CD4-positive, alpha-beta T cell (primary cell): ENCODE data around the gene VSTM2B. TPM values are rescaled to one million over a fixed set of nuclear protein-coding genes. Genes with fewer than 3 reads are reported as not detected.
"Not testable (repeated sequence)": the region's sequence is repeated elsewhere in the genome, so short reads cannot be mapped to it uniquely, and the experiment has no call there.

Experiments
- ATAC-seq: fragments of 200-7000 bp; cut with Tn5 transposase; one replicate; pipeline ENCODE4 v1.10.0; 2022; ENCODE audit warnings: mild to moderate bottlenecking; ENCODE audit not compliant: poor library complexity
- CTCF ChIA-PET: fragments of 350-600 bp; sonication (Branson Sonifier 250); formaldehyde crosslinking; loops from one replicate; lab custom pipeline; 2021; ENCODE audit warnings: antibody characterized with exemption, inconsistent platforms; lab: Charles Lee
- POLR2A ChIA-PET: fragments of 350-600 bp; sonication (Branson Sonifier 250); formaldehyde crosslinking; loops from one replicate; lab custom pipeline; 2021; ENCODE audit warnings: antibody characterized with exemption, inconsistent platforms; lab: Charles Lee
- DNase-seq, 14 experiments: peaks; one replicate each; pipeline ENCODE4 v3.0.0-alpha.2; 2013 to 2020; ENCODE audit warnings: mixed read lengths in 2 of 14
- H3K27ac ChIP-seq, 2 donors: one replicate each; pipeline versions ENCODE4 v1.5.1 to v1.7.0; 2013; ENCODE audit warnings: low read length in 2 of 2, low read depth in 1 of 2, mild to moderate bottlenecking in 1 of 2
- H3K27me3 ChIP-seq, 2 experiments: 1 replicate in 1 of 2; 2 replicates in 1 of 2; pipeline versions ENCODE4 v1.6.1 to v1.7.0; 2013; ENCODE audit warnings: low read length in 2 of 2, control low read depth in 1 of 2, mild to moderate bottlenecking in 1 of 2, moderate library complexity in 1 of 2; ENCODE audit not compliant: insufficient read depth in 2 of 2, control insufficient read depth in 1 of 2
- H3K36me3 ChIP-seq: one replicate; pipeline ENCODE4 v1.6.1; 2013; ENCODE audit warnings: low read length, control low read depth; ENCODE audit not compliant: insufficient read depth
- H3K4me1 ChIP-seq: one replicate; pipeline ENCODE4 v1.6.1; 2013; ENCODE audit warnings: low read length, control low read depth; ENCODE audit not compliant: insufficient read depth
- H3K4me3 ChIP-seq: one replicate; pipeline ENCODE4 v1.5.1; 2013; ENCODE audit warnings: mild to moderate bottlenecking, low read length, moderate library complexity
- H3K9me3 ChIP-seq, 2 experiments: 1 replicate in 1 of 2; 2 replicates in 1 of 2; pipeline versions ENCODE4 v1.6.1 to v1.7.0; 2013; ENCODE audit warnings: low read length in 2 of 2, mild to moderate bottlenecking in 2 of 2, control low read depth in 1 of 2, moderate library complexity in 1 of 2; ENCODE audit not compliant: control insufficient read depth in 1 of 2, insufficient read depth in 1 of 2
- H3K27ac Mint-ChIP-seq: one replicate; pipeline ENCODE4 v1.8.0; 2020; ENCODE audit warnings: mixed read lengths
- H3K27me3 Mint-ChIP-seq: one replicate; pipeline ENCODE4 v1.8.0; 2021; ENCODE audit warnings: mixed read lengths
- H3K36me3 Mint-ChIP-seq: one replicate; pipeline ENCODE4 v1.8.0; 2021; ENCODE audit warnings: low read depth, mixed read lengths
- H3K4me1 Mint-ChIP-seq: one replicate; pipeline ENCODE4 v1.8.0; 2021; ENCODE audit warnings: low read depth, mixed read lengths
- H3K4me3 Mint-ChIP-seq: one replicate; pipeline ENCODE4 v1.8.0; 2020; ENCODE audit warnings: mild to moderate bottlenecking, mixed read lengths
- H3K9me3 Mint-ChIP-seq: one replicate; pipeline ENCODE4 v1.8.0; 2020; ENCODE audit warnings: mixed read lengths
- CTCF ChIP-seq: fragments of 200-600 bp; IDR thresholded peaks from one replicate; pipeline ENCODE4 v1.8.0; 2022; ENCODE audit warnings: antibody characterized with exemption, mild to moderate bottlenecking
- intact Hi-C, 2 experiments: fragments of 100-400 bp; cut with DNase I in 1 of 2; cut with micrococcal nuclease in 1 of 2; formaldehyde crosslinking; loops; one replicate each; pipeline versions ENCODE4 v1.15.1 to v1.9.0; 2023 to 2025; cut with DNase I, micrococcal nuclease
- total RNA-seq, 174 experiments: library from RNA in 2 of 174; stranded (reverse) in 2 of 174; gene quantifications; one replicate each; pipeline ENCODE4 v1.2.3 and lab custom pipeline; 2021 to 2026

VSTM2B gene
- total RNA-seq, 2 experiments from 2014 or later: not detected

GRCh38 chr19:29543381-29543780 is 17.6 kb downstream of the VSTM2B start:
- H3K27ac Mint-ChIP-seq: no peak overlapping the region
- Histone ChIP-seq H3K27me3 (peaks cover 4 to 9% of the 10 kb centered on the region in 2 experiments), H3K4me3 (no peak overlapping the region), H3K4me1 (no peaks in the 10 kb centered on the region), H3K36me3 (no peaks in the 10 kb centered on the region), H3K9me3 (peaks cover 0 to 26% of the 10 kb centered on the region in 2 experiments), H3K27ac (no peak overlapping the region)
- H3K9me3 Mint-ChIP-seq: no peaks in the 10 kb centered on the region
- H3K4me1 Mint-ChIP-seq: no peaks in the 10 kb centered on the region
- no peak for ATAC-seq
- TF ChIP-seq CTCF: no peak
- CTCF ChIA-PET: no interaction called here
- DNase-seq: peak in 1 of 14 experiments; percentile 8
- POLR2A ChIA-PET: no interaction called here
- peaks cover 30% of the 10 kb centered on the region for H3K27me3 Mint-ChIP-seq
- no peak overlapping the region for H3K4me3 Mint-ChIP-seq
- intact Hi-C loops: no loop called here
- no peaks in the 10 kb centered on the region for H3K36me3 Mint-ChIP-seq

- Mint-ChIP-seq H3K27ac (no peak overlapping the region), H3K9me3 (no peaks in the 10 kb centered on the region), H3K4me3 (no peak overlapping the region), H3K4me1 (no peaks in the 10 kb centered on the region), H3K27me3 (peaks cover 23% of the 10 kb centered on the region), H3K36me3 (no peaks in the 10 kb centered on the region)
- Histone ChIP-seq H3K27ac (no peak overlapping the region), H3K4me3 (no peak overlapping the region), H3K36me3 (no peaks in the 10 kb centered on the region), H3K4me1 (no peaks in the 10 kb centered on the region), H3K9me3 (peaks cover 0 to 23% of the 10 kb centered on the region in 2 experiments), H3K27me3 (peaks cover 4 to 6% of the 10 kb centered on the region in 2 experiments)
- TF ChIP-seq CTCF: no peak
- no peak for ATAC-seq
- CTCF ChIA-PET: interaction anchor here (0.7 kb wide), 1 partner anchor 16 kb away, joined by 4 read pairs; no protein-coding TSS in a partner anchor
- peak in 1 of 14 experiments; percentile 4 for DNase-seq
- intact Hi-C loops: no loop called here
- POLR2A ChIA-PET: no interaction called here
These were observed 19.0 kb downstream of the VSTM2B start for GRCh38 chr19:29544656-29545360.

- H3K27me3 ChIP-seq, H3K36me3 ChIP-seq, H3K4me3 Mint-ChIP-seq, POLR2A ChIA-PET, H3K36me3 Mint-ChIP-seq, H3K9me3 Mint-ChIP-seq, CTCF ChIA-PET, H3K4me1 ChIP-seq, H3K4me1 Mint-ChIP-seq, intact Hi-C loops, ATAC-seq, DNase-seq, H3K4me3 ChIP-seq, H3K27ac Mint-ChIP-seq, H3K27ac ChIP-seq: not testable (repeated sequence)
- H3K9me3 ChIP-seq: peaks cover 0 to 17% of the 10 kb centered on the region in 2 experiments
- H3K27me3 Mint-ChIP-seq: peaks cover 28% of the 10 kb centered on the region
These were observed 19.7 kb downstream of the VSTM2B start for GRCh38 chr19:29545447-29545846.
